Mucosa of stomach (tissue), 1 donor: Measurements from ENCODE around the gene TTLL11.
"Not testable (repeated sequence)": the region's sequence is repeated elsewhere in the genome, so short reads cannot be mapped to it uniquely, and the experiment has no call there.

Source experiments
- H3K27me3 ChIP-seq: one replicate; pipeline ENCODE4 v1.7.0; 2013; ENCODE audit warnings: mild to moderate bottlenecking, low read length; ENCODE audit not compliant: control insufficient read depth, insufficient read depth
- H3K36me3 ChIP-seq: one replicate; pipeline ENCODE4 v1.7.0; 2013; ENCODE audit warnings: low read length; ENCODE audit not compliant: control insufficient read depth, insufficient read depth
- H3K4me1 ChIP-seq: one replicate; pipeline ENCODE4 v1.7.0; 2013; ENCODE audit warnings: mild to moderate bottlenecking, low read length; ENCODE audit not compliant: control insufficient read depth, insufficient read depth
- H3K4me3 ChIP-seq: one replicate; pipeline ENCODE4 v1.7.0; 2013; ENCODE audit warnings: low read length
- H3K9ac ChIP-seq: one replicate; pipeline ENCODE4 v1.7.0; 2013; ENCODE audit warnings: mild to moderate bottlenecking, low read length, moderate library complexity
- H3K9me3 ChIP-seq: one replicate; pipeline ENCODE4 v1.7.0; 2013; ENCODE audit warnings: mild to moderate bottlenecking, low read length, moderate library complexity; ENCODE audit not compliant: control insufficient read depth
- donor health status: Pancreatic carcinoma.

The TTLL11 gene

GRCh38 chr9:121906074-121906870 lies 186.8 kb downstream of the TTLL11 start:
- Histone ChIP-seq H3K4me3 (no peak overlapping the region), H3K36me3 (no peaks in the 10 kb centered on the region), H3K4me1 (peaks cover 5% of the 10 kb centered on the region), H3K9ac (no peak overlapping the region), H3K27me3 (no peaks in the 10 kb centered on the region), H3K9me3 (no peaks in the 10 kb centered on the region)

GRCh38 chr9:121902461-121903135 lies 190.5 kb downstream of the TTLL11 start:
- H3K27me3 ChIP-seq: no peaks in the 10 kb centered on the region
- H3K9me3 ChIP-seq: no peaks in the 10 kb centered on the region
- peaks cover 5% of the 10 kb centered on the region for H3K4me1 ChIP-seq
- H3K9ac ChIP-seq: no peak overlapping the region
- no peaks in the 10 kb centered on the region for H3K36me3 ChIP-seq
- no peak overlapping the region for H3K4me3 ChIP-seq

GRCh38 chr9:121901616-121902015 lies 191.5 kb downstream of the TTLL11 start:
- no peak overlapping the region for H3K4me3 ChIP-seq
- H3K9ac ChIP-seq: no peak overlapping the region
- H3K36me3 ChIP-seq: no peaks in the 10 kb centered on the region
- H3K9me3 ChIP-seq: no peaks in the 10 kb centered on the region
- H3K4me1 ChIP-seq: peaks cover 5% of the 10 kb centered on the region
- H3K27me3 ChIP-seq: no peaks in the 10 kb centered on the region

GRCh38 chr9:121900163-121900562 lies 192.9 kb downstream of the TTLL11 start:
- Histone ChIP-seq H3K9me3 (no peaks in the 10 kb centered on the region), H3K4me1 (peaks cover 13% of the 10 kb centered on the region), H3K27me3 (no peaks in the 10 kb centered on the region), H3K36me3 (no peaks in the 10 kb centered on the region), H3K4me3 (no peak overlapping the region), H3K9ac (no peak overlapping the region)

GRCh38 chr9:121898856-121899255 lies 194.3 kb downstream of the TTLL11 start:
- no peak overlapping the region for H3K4me3 ChIP-seq
- peaks cover 13% of the 10 kb centered on the region for H3K4me1 ChIP-seq
- H3K9me3 ChIP-seq: no peaks in the 10 kb centered on the region
- no peak overlapping the region for H3K9ac ChIP-seq
- H3K27me3 ChIP-seq: no peaks in the 10 kb centered on the region
- no peaks in the 10 kb centered on the region for H3K36me3 ChIP-seq

- H3K9ac ChIP-seq: no peak overlapping the region
- no peaks in the 10 kb centered on the region for H3K36me3 ChIP-seq
- H3K4me1 ChIP-seq: peaks cover 8% of the 10 kb centered on the region
- no peaks in the 10 kb centered on the region for H3K27me3 ChIP-seq
- no peak overlapping the region for H3K4me3 ChIP-seq
- no peaks in the 10 kb centered on the region for H3K9me3 ChIP-seq
These were observed 196.0 kb downstream of the TTLL11 start for GRCh38 chr9:121897140-121897539.

- Histone ChIP-seq H3K9ac (no peak overlapping the region), H3K36me3 (no peaks in the 10 kb centered on the region), H3K4me1 (peaks cover 7% of the 10 kb centered on the region), H3K27me3 (no peaks in the 10 kb centered on the region), H3K9me3 (no peaks in the 10 kb centered on the region), H3K4me3 (no peak overlapping the region)
These were observed 196.6 kb downstream of the TTLL11 start for GRCh38 chr9:121896545-121896943.

- Histone ChIP-seq H3K4me1 (peaks cover 7% of the 10 kb centered on the region), H3K9ac (no peak overlapping the region), H3K9me3 (no peaks in the 10 kb centered on the region), H3K27me3 (no peaks in the 10 kb centered on the region), H3K4me3 (no peak overlapping the region), H3K36me3 (no peaks in the 10 kb centered on the region)
These were observed 197.1 kb downstream of the TTLL11 start for GRCh38 chr9:121895818-121896544.

- Histone ChIP-seq H3K9ac (no peak overlapping the region), H3K4me1 (peaks cover 7% of the 10 kb centered on the region), H3K36me3 (no peaks in the 10 kb centered on the region), H3K27me3 (no peaks in the 10 kb centered on the region), H3K9me3 (no peaks in the 10 kb centered on the region), H3K4me3 (no peak overlapping the region)
These were observed 197.8 kb downstream of the TTLL11 start for GRCh38 chr9:121895358-121895757.

- H3K4me3 ChIP-seq: not testable (repeated sequence)
These were observed 198.7 kb downstream of the TTLL11 start for GRCh38 chr9:121894380-121894779.

GRCh38 chr9:121893786-121894185 lies 199.3 kb downstream of the TTLL11 start:
- Histone ChIP-seq H3K9me3 (no peaks in the 10 kb centered on the region), H3K36me3 (no peaks in the 10 kb centered on the region), H3K4me1 (peaks cover 7% of the 10 kb centered on the region), H3K27me3 (no peaks in the 10 kb centered on the region), H3K4me3 (no peak overlapping the region), H3K9ac (no peak overlapping the region)

More at GRCh38 chr9:121894380-121894779, 198.7 kb downstream of the TTLL11 start:
- not testable (repeated sequence) for H3K9ac ChIP-seq, H3K27me3 ChIP-seq, H3K36me3 ChIP-seq, H3K4me1 ChIP-seq, H3K9me3 ChIP-seq

GRCh38 chr9:121892706-121893105 lies 200.4 kb downstream of the TTLL11 start:
- no peaks in the 10 kb centered on the region for H3K36me3 ChIP-seq
- H3K9ac ChIP-seq: no peak overlapping the region
- H3K4me3 ChIP-seq: no peak overlapping the region
- no peaks in the 10 kb centered on the region for H3K9me3 ChIP-seq
- peaks cover 7% of the 10 kb centered on the region for H3K4me1 ChIP-seq
- H3K27me3 ChIP-seq: no peaks in the 10 kb centered on the region
